ENCODE results near the gene WNT2.

DNA sequence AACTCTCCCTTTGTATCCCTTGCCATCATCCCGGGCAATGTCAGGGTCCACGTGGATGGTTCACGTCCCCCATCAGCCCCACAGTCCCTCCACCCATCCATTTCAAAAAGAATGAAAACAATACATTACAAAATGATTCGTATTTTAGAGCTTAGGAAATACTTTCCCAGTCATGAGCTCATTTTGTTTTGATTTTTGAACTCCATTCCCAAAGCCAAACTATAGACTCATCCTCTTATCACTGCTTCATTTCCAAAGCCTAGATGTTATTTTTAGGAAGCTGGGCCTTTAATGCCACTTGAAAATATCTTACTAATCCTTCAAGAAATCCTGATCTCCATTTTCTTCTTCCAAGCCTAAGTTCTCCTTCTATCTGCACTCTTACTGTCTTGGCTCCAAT is 72.1 kb downstream of the WNT2 start:
- TF ChIP-seq ZFP3 (CRISPR knock-in tag; IDR thresholded peaks at IDR 0.05) (no peak), ZC3H10 (CRISPR knock-in tag; IDR thresholded peaks at IDR 0.05) (no peak), SNAI2 (CRISPR knock-in tag; IDR thresholded peaks at IDR 0.05) (no peak)
- TF ChIP-seq, protein P1, sequence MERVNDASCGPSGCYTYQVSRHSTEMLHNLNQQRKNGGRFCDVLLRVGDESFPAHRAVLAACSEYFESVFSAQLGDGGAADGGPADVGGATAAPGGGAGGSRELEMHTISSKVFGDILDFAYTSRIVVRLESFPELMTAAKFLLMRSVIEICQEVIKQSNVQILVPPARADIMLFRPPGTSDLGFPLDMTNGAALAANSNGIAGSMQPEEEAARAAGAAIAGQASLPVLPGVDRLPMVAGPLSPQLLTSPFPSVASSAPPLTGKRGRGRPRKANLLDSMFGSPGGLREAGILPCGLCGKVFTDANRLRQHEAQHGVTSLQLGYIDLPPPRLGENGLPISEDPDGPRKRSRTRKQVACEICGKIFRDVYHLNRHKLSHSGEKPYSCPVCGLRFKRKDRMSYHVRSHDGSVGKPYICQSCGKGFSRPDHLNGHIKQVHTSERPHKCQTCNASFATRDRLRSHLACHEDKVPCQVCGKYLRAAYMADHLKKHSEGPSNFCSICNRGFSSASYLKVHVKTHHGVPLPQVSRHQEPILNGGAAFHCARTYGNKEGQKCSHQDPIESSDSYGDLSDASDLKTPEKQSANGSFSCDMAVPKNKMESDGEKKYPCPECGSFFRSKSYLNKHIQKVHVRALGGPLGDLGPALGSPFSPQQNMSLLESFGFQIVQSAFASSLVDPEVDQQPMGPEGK (CRISPR knock-in tag; IDR thresholded peaks at IDR 0.05; ENCODE audit: borderline replicate concordance) = no peak
- TF ChIP-seq, protein P2, sequence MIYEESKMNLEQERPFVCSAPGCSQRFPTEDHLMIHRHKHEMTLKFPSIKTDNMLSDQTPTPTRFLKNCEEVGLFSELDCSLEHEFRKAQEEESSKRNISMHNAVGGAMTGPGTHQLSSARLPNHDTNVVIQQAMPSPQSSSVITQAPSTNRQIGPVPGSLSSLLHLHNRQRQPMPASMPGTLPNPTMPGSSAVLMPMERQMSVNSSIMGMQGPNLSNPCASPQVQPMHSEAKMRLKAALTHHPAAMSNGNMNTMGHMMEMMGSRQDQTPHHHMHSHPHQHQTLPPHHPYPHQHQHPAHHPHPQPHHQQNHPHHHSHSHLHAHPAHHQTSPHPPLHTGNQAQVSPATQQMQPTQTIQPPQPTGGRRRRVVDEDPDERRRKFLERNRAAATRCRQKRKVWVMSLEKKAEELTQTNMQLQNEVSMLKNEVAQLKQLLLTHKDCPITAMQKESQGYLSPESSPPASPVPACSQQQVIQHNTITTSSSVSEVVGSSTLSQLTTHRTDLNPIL (CRISPR knock-in tag; IDR thresholded peaks at IDR 0.05; ENCODE audit: low read depth) = no peak
